Neural cell (in vitro differentiated cells): ENCODE data around the gene UGT2B7. TPM values are rescaled to one million over a fixed set of nuclear protein-coding genes. Genes with fewer than 3 reads are reported as not detected.

Experiments
- H2AFZ ChIP-seq: fragments of 200-600, 300-800 bp; sonication (generic), shearing (Covaris generic); 2 replicates; pipeline ENCODE4 v1.6.0; 2014; ENCODE audit warnings: low read depth, mild to moderate bottlenecking, antibody characterized with exemption, low read length, moderate library complexity
- H3F3A ChIP-seq: fragments of 200-600 bp; shearing (Covaris generic); 2 replicates; pipeline ENCODE4 v1.6.1; 2016; ENCODE audit warnings: mild to moderate bottlenecking, moderate library complexity, mixed read lengths, antibody characterized with exemption, low read length; ENCODE audit not compliant: insufficient read depth, poor library complexity, severe bottlenecking
- H3K27ac ChIP-seq: fragments of 200-600, 300-800 bp; sonication (generic), shearing (Covaris generic); 2 replicates; pipeline ENCODE4 v1.5.1; 2014; ENCODE audit warnings: mild to moderate bottlenecking, low read length, moderate library complexity
- H3K27me3 ChIP-seq: fragments of 300-800, 200-600 bp; sonication (generic), shearing (Covaris generic); 2 replicates; pipeline ENCODE4 v1.6.0; 2014; ENCODE audit warnings: mild to moderate bottlenecking, low read depth, low read length, moderate library complexity; ENCODE audit not compliant: insufficient read depth
- H3K36me3 ChIP-seq: fragments of 300-800, 200-600 bp; sonication (generic), shearing (Covaris generic); 2 replicates; pipeline ENCODE4 v1.5.1; 2014; ENCODE audit warnings: mild to moderate bottlenecking, antibody characterized with exemption, low read length, moderate library complexity; ENCODE audit not compliant: insufficient read depth
- H3K4me2 ChIP-seq: fragments of 300-800, 200-600 bp; sonication (generic), shearing (Covaris generic); 2 replicates; pipeline ENCODE4 v1.6.0; 2014; ENCODE audit warnings: mild to moderate bottlenecking, low read length
- H3K4me3 ChIP-seq: fragments of 300-800, 200-600 bp; sonication (generic), shearing (Covaris generic); 2 replicates; pipeline ENCODE4 v1.5.1; 2014; ENCODE audit warnings: mild to moderate bottlenecking, low read length, moderate library complexity
- H3K79me2 ChIP-seq: fragments of 200-600 bp; shearing (Covaris generic); replicated peaks from 2 replicates; pipeline ENCODE4 v1.6.0; 2014; ENCODE audit warnings: mild to moderate bottlenecking, low read length, moderate library complexity; ENCODE audit not compliant: insufficient read depth
- H3K9ac ChIP-seq: fragments of 300-800, 200-600 bp; sonication (generic), shearing (Covaris generic); 2 replicates; pipeline ENCODE4 v1.6.1; 2016; ENCODE audit warnings: mild to moderate bottlenecking, low read length, mixed read lengths
- H3K9me2 ChIP-seq: fragments of 200-600 bp; shearing (Covaris generic); 2 replicates; pipeline ENCODE4 v1.6.1; 2016; ENCODE audit warnings: mild to moderate bottlenecking, low read length, mixed read lengths; ENCODE audit not compliant: insufficient read depth
- H3K9me3 ChIP-seq: fragments of 200-600, 300-800 bp; sonication (generic), shearing (Covaris generic); 2 replicates; pipeline ENCODE4 v1.6.1; 2016; ENCODE audit warnings: mild to moderate bottlenecking, mixed run types, low read length, moderate library complexity, mixed read lengths
- H4K20me1 ChIP-seq: fragments of 200-600 bp; shearing (Covaris generic); 2 replicates; pipeline ENCODE4 v1.6.1; 2016; ENCODE audit warnings: mild to moderate bottlenecking, mixed run types; ENCODE audit not compliant: insufficient read depth
- CTCF ChIP-seq: fragments of 450-650 bp; IDR thresholded peaks from 2 replicates; pipeline ENCODE4 v1.5.1; 2014; ENCODE audit warnings: antibody characterized with exemption, mild to moderate bottlenecking, moderate library complexity; ENCODE audit not compliant: poor library complexity, severe bottlenecking
- EP300 ChIP-seq: fragments of 450-650 bp; conservative IDR thresholded peaks from 2 replicates; pipeline ENCODE4 v1.6.1; 2014; ENCODE audit warnings: antibody characterized with exemption, mild to moderate bottlenecking, moderate library complexity; ENCODE audit not compliant: poor library complexity, severe bottlenecking
- EZH2 ChIP-seq: fragments of 200-600, 300-800 bp; shearing (Covaris generic), sonication (generic); IDR thresholded peaks from 2 replicates; pipeline ENCODE4 v1.6.1; 2014; ENCODE audit warnings: antibody characterized with exemption, low read length, borderline replicate concordance, mild to moderate bottlenecking; ENCODE audit not compliant: insufficient read depth, poor library complexity, severe bottlenecking
- MXI1 ChIP-seq: fragments of 450-650 bp; conservative IDR thresholded peaks from 2 replicates; pipeline ENCODE4 v1.6.1; 2014; ENCODE audit warnings: antibody characterized with exemption, mild to moderate bottlenecking; ENCODE audit not compliant: poor library complexity, severe bottlenecking
- POLR2AphosphoS5 ChIP-seq: IDR thresholded peaks from 2 replicates; pipeline ENCODE4 v1.6.1; 2012
- RAD21 ChIP-seq: fragments of 450-650 bp; conservative IDR thresholded peaks from 2 replicates; pipeline ENCODE4 v1.6.1; 2014; ENCODE audit warnings: antibody characterized with exemption, mild to moderate bottlenecking, moderate library complexity
- REST ChIP-seq: IDR thresholded peaks from 2 replicates; pipeline ENCODE4 v1.6.1; 2012; ENCODE audit warnings: borderline replicate concordance
- SMC3 ChIP-seq: fragments of 450-650 bp; conservative IDR thresholded peaks from 2 replicates; pipeline ENCODE4 v1.6.1; 2014; ENCODE audit warnings: antibody characterized with exemption, mild to moderate bottlenecking, moderate library complexity; ENCODE audit not compliant: poor library complexity
- TAF1 ChIP-seq: IDR thresholded peaks from 2 replicates; pipeline ENCODE4 v1.6.1; 2012; ENCODE audit warnings: low read depth
- polyA plus RNA-seq: library from polyadenylated mRNA; depleted of rRNA; stranded (reverse); fragments of >200 nt; gene quantifications from 2 replicates; pipeline ENCODE4 v1.2.3, GENCODE V29; 2014

The UGT2B7 gene
- polyA plus RNA-seq, 1 donor from 2014 or later = not detected

- Histone ChIP-seq H3K27me3 (no peaks in the 10 kb centered on the region), H3K79me2 (no peaks in the 10 kb centered on the region), H3K36me3 (no peaks in the 10 kb centered on the region), H3K27ac (no peak overlapping the region), H2AFZ (no peak overlapping the region), H3F3A (no peaks in the 10 kb centered on the region), H3K4me2 (no peak overlapping the region), H4K20me1 (no peaks in the 10 kb centered on the region), H3K9me2 (no peaks in the 10 kb centered on the region), H3K4me3 (no peak overlapping the region), H3K9ac (no peak overlapping the region), H3K9me3 (no peaks in the 10 kb centered on the region)
- no peak for TF ChIP-seq MXI1
- no peak for TF ChIP-seq EP300
- TF ChIP-seq RAD21 = no peak
- TF ChIP-seq POLR2AphosphoS5 = no peak
- TF ChIP-seq TAF1 = no peak
- TF ChIP-seq CTCF = no peak
- no peak for TF ChIP-seq EZH2
- TF ChIP-seq SMC3 = no peak
- TF ChIP-seq REST = no peak
Measured at GRCh38 chr4:69060651-69061308, 35.5 kb upstream of the UGT2B7 start.

GRCh38 chr4:69064391-69064790, 31.9 kb upstream of the UGT2B7 start:
- H3K4me2 ChIP-seq = no peak overlapping the region
- no peaks in the 10 kb centered on the region for H3F3A ChIP-seq
- no peaks in the 10 kb centered on the region for H4K20me1 ChIP-seq
- no peaks in the 10 kb centered on the region for H3K9me2 ChIP-seq
- no peak for TF ChIP-seq CTCF
- no peak for TF ChIP-seq TAF1
- no peak for TF ChIP-seq REST
- no peak for TF ChIP-seq SMC3
- H2AFZ ChIP-seq = no peak overlapping the region
- no peaks in the 10 kb centered on the region for H3K79me2 ChIP-seq
- no peaks in the 10 kb centered on the region for H3K36me3 ChIP-seq
- H3K4me3 ChIP-seq = no peak overlapping the region
- H3K27ac ChIP-seq = no peak overlapping the region
- H3K27me3 ChIP-seq = no peaks in the 10 kb centered on the region
- H3K9me3 ChIP-seq = no peaks in the 10 kb centered on the region
- H3K9ac ChIP-seq = no peak overlapping the region
